ENCODE results near the gene RASD1. TPM values are rescaled to one million over a fixed set of nuclear protein-coding genes. Genes with fewer than 3 reads are reported as not detected.
A peak's percentile ranks its signal among the peaks of the same experiment; 100 is the strongest.

The RASD1 gene
- total and polyA plus RNA-seq, 4 donors = 0.89 to 46.7 (median 14.7) TPM

- no peak for TF ChIP-seq HNF4G (IDR thresholded peaks at IDR 0.05)
- no peak for TF ChIP-seq JUND (IDR thresholded peaks at IDR 0.05)
- TF ChIP-seq ZBTB33 (IDR thresholded peaks at IDR 0.05) = no peak
- TF ChIP-seq HNF4A (conservative IDR thresholded peaks at IDR 0.05) = no peak
- no peak for TF ChIP-seq NR2F2 (IDR thresholded peaks at IDR 0.05)
These were observed 40.5 kb upstream of the RASD1 start (continued) for GRCh38 chr17:17536702-17537101.

GRCh38 chr17:17535957-17536356 lies 39.8 kb upstream of the RASD1 start:
- no peak overlapping the region for H3K4me3 ChIP-seq (ENCODE audit: low read depth in 1 of 3, low read length in 3 of 3)
- TF ChIP-seq FOXA2 (IDR thresholded peaks at IDR 0.05) (peak; percentile 27), JUND (IDR thresholded peaks at IDR 0.05) (peak; percentile 49 to 81), GABPA (IDR thresholded peaks at IDR 0.05 in 1 of 2, conservative IDR thresholded peaks at IDR 0.05 in 1 of 2) (no peak), ZBTB33 (IDR thresholded peaks at IDR 0.05) (peak; percentile 67), HNF4G (IDR thresholded peaks at IDR 0.05) (no peak), MAX (IDR thresholded peaks at IDR 0.05) (peak; percentile 91), RXRA (IDR thresholded peaks at IDR 0.05) (peak; percentile 62 to 89), FOXA1 (IDR thresholded peaks at IDR 0.05) (peak; percentile 43), SP1 (IDR thresholded peaks at IDR 0.05) (peak; percentile 75), REST (IDR thresholded peaks at IDR 0.05) (peak; percentile 73), RAD21 (IDR thresholded peaks at IDR 0.05) (peak; percentile 34 to 52), HNF4A (conservative IDR thresholded peaks at IDR 0.05) (peak; percentile 51 to 73), ATF3 (IDR thresholded peaks at IDR 0.05) (peak; percentile 81), YY1 (IDR thresholded peaks at IDR 0.05) (peak; percentile 83), EGR1 (IDR thresholded peaks at IDR 0.05; ENCODE audit: low read depth in 2 of 2) (no peak), CTCF (IDR thresholded peaks at IDR 0.05; ENCODE audit: low read depth, low read length, missing input control) (no peak), NR2F2 (IDR thresholded peaks at IDR 0.05) (no peak), TAF1 (conservative IDR thresholded peaks at IDR 0.05) (no peak)
- peak overlapping the region; percentile 94 to 95 for H3K27ac ChIP-seq (ENCODE audit: low read depth in 1 of 2, low read length in 2 of 2)
- H3K4me1 ChIP-seq (ENCODE audit: control insufficient read depth in 4 of 4, insufficient read depth in 4 of 4, low read length in 3 of 4) = peaks cover 26 to 56% (median 40%) of the 10 kb centered on the region in 4 donors
- WGBS = 31% methylated on average over 7 of the region's 7 CpGs
- no peak for DNase-seq (ENCODE audit: low spot score)
- H3K27me3 ChIP-seq (ENCODE audit: control insufficient read depth in 4 of 4, insufficient read depth in 4 of 4, low read length in 3 of 4) = no peaks in the 10 kb centered on the region
- no peaks in the 10 kb centered on the region for H3K36me3 ChIP-seq (ENCODE audit: control insufficient read depth in 4 of 4, insufficient read depth in 3 of 4, low read depth in 1 of 4, low read length in 3 of 4)
- peak overlapping the region; percentile 19 to 68 for H3K9ac ChIP-seq (ENCODE audit: low read depth in 1 of 2, low read length in 2 of 2)
- H3K9me3 ChIP-seq (ENCODE audit: control insufficient read depth in 4 of 4, low read length in 3 of 4) = no peaks in the 10 kb centered on the region

Measured in liver (tissue), 9 donors.